H1 (cell line): ENCODE data around the gene ACOD1. TPM values are rescaled to one million over a fixed set of nuclear protein-coding genes. Genes with fewer than 3 reads are reported as not detected.

Source experiments
- CHD7 ChIP-seq: fragments of 300-600 bp; sonication (generic); IDR thresholded peaks from 2 replicates; pipeline ENCODE4 v1.7.1; 2012; ENCODE audit warnings: low read length, moderate library complexity, mild to moderate bottlenecking, inconsistent platforms; ENCODE audit not compliant: insufficient replicate concordance
- GABPA ChIP-seq: IDR thresholded peaks from 2 replicates; pipeline ENCODE4 v1.6.1; 2011; ENCODE audit warnings: mild to moderate bottlenecking, low read length, moderate library complexity, borderline replicate concordance; ENCODE audit not compliant: insufficient read depth
- GTF2F1 ChIP-seq: IDR thresholded peaks from 2 replicates; pipeline ENCODE4 v1.6.1; 2012; ENCODE audit warnings: low read depth, low read length, improper control_type of control experiment, borderline replicate concordance
- KDM5A ChIP-seq: fragments of 200-600 bp; IDR thresholded peaks from 2 replicates; pipeline ENCODE4 v1.7.1; 2012; ENCODE audit warnings: mild to moderate bottlenecking, low read length, inconsistent platforms, mixed read lengths
- POLR2A ChIP-seq, 2 experiments: IDR thresholded peaks; 1 replicate in 1 of 2; 2 replicates in 1 of 2; pipeline ENCODE4 v1.6.1; 2011; ENCODE audit warnings: low read depth in 2 of 2, low read length in 2 of 2, mild to moderate bottlenecking in 2 of 2; ENCODE audit errors: control extremely low read depth in 1 of 2
- RFX5 ChIP-seq: IDR thresholded peaks from 2 replicates; pipeline ENCODE4 v1.6.1; 2011; ENCODE audit warnings: low read depth, low read length, improper control_type of control experiment, borderline replicate concordance
- RXRA ChIP-seq: IDR thresholded peaks from 2 replicates; pipeline ENCODE4 v1.6.1; 2011; ENCODE audit warnings: low read depth, mild to moderate bottlenecking, low read length, moderate library complexity; ENCODE audit not compliant: insufficient read depth
- SIX5 ChIP-seq: IDR thresholded peaks from 2 replicates; pipeline ENCODE4 v1.6.1; 2011; ENCODE audit warnings: mild to moderate bottlenecking, low read depth, low read length
- polyA plus RNA-seq, 7 experiments: library from polyadenylated mRNA; depleted of rRNA in 3 of 7; stranded (reverse) in 5 of 7; unstranded in 2 of 7; fragments of >200 nt in 5 of 7; fragments of 200-250 nt in 2 of 7; gene quantifications; 1 replicate in 5 of 7; 2 replicates in 1 of 7; 4 replicates in 1 of 7; pipeline versions ENCODE4 v1.2.1 to v1.2.3, GENCODE V29; 2011 to 2013; ENCODE audit warnings: missing spikeins in 2 of 7, mixed read lengths in 2 of 7
- total RNA-seq: library from RNA; stranded (reverse); fragmentation: NEBNext Ultra II Directional; extraction: Animal tissue kit (Norgen Biotek cat#: 25700); gene quantifications from 2 replicates; pipeline ENCODE4 v1.2.1, GENCODE V29; 2021
- TF ChIP-seq, protein P1 (sequence below): IDR thresholded peaks from 2 replicates; pipeline ENCODE4 v1.6.1; 2012; ENCODE audit warnings: low read length, inconsistent platforms

Gene ACOD1
- total and polyA plus RNA-seq, 2 of the 8 experiments (the other 6 are each of a cell fraction or from before 2014, with no cell fraction given): not detected

DNA sequence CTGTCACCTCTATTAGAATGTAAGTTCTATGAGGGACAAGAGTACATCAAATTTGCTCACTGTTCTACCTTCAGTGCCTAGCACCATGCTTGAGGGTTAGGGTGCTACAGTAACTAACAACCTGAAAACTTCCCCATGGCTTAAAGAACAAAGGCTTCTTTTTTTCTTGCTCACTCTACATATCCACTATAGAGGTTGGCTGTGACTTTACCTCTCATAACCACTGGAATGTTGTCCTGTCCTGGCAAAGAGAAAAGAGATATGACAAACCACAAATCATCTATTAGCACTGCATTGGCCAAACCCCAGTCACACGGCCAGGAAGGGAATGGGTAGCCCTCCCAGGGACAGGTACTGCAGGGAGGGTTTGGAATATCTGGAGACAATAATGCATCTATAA is 23.2 kb upstream of the ACOD1 start (continued):
- TF ChIP-seq, protein P1, sequence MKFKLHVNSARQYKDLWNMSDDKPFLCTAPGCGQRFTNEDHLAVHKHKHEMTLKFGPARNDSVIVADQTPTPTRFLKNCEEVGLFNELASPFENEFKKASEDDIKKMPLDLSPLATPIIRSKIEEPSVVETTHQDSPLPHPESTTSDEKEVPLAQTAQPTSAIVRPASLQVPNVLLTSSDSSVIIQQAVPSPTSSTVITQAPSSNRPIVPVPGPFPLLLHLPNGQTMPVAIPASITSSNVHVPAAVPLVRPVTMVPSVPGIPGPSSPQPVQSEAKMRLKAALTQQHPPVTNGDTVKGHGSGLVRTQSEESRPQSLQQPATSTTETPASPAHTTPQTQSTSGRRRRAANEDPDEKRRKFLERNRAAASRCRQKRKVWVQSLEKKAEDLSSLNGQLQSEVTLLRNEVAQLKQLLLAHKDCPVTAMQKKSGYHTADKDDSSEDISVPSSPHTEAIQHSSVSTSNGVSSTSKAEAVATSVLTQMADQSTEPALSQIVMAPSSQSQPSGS: no peak
- no peak for TF ChIP-seq SIX5
- no peak for TF ChIP-seq CHD7
- TF ChIP-seq RFX5: no peak
- no peak for TF ChIP-seq GTF2F1
- TF ChIP-seq GABPA: no peak
- TF ChIP-seq KDM5A: no peak
- TF ChIP-seq POLR2A (IDR thresholded peaks at IDR 0.05; ENCODE audit: control extremely low read depth in 1 of 2, low read depth in 2 of 2, low read length in 2 of 2): no peak
- no peak for TF ChIP-seq RXRA
